GM23248 (cell line): ENCODE results near the gene CALY. TPM values are rescaled to one million over a fixed set of nuclear protein-coding genes. Genes with fewer than 3 reads are reported as not detected.

Experiments
- DNase-seq: peaks from one replicate; pipeline ENCODE4 v3.0.0-alpha.2; 2015
- H2AFZ ChIP-seq: fragments of 200-600 bp; sonication (generic); 2 replicates; pipeline ENCODE4 v1.6.1; 2016; ENCODE audit warnings: antibody characterized with exemption
- H3F3A ChIP-seq: fragments of 200-600 bp; sonication (generic); 2 replicates; pipeline ENCODE4 v1.6.1; 2016; ENCODE audit warnings: mild to moderate bottlenecking, antibody characterized with exemption, mixed run types; ENCODE audit not compliant: insufficient read depth
- H3K27ac ChIP-seq: fragments of 200-600 bp; sonication (generic); 2 replicates; pipeline ENCODE4 v1.5.1; 2016; ENCODE audit warnings: mild to moderate bottlenecking
- H3K27me3 ChIP-seq: fragments of 200-600 bp; sonication (generic); replicated peaks from 2 replicates; pipeline ENCODE4 v1.6.1; 2016; ENCODE audit warnings: mild to moderate bottlenecking; ENCODE audit not compliant: insufficient read depth
- H3K36me3 ChIP-seq: fragments of 200-600 bp; sonication (generic); 2 replicates; pipeline ENCODE4 v1.6.1; 2016; ENCODE audit warnings: low read depth, mild to moderate bottlenecking
- H3K4me1 ChIP-seq: fragments of 200-600 bp; sonication (generic); 2 replicates; pipeline ENCODE4 v1.6.1; 2016; ENCODE audit warnings: mild to moderate bottlenecking; ENCODE audit not compliant: insufficient read depth
- H3K4me2 ChIP-seq: fragments of 200-600 bp; sonication (generic); one replicate; pipeline ENCODE4 v1.6.1; 2016; ENCODE audit warnings: mild to moderate bottlenecking; ENCODE audit not compliant: unreplicated experiment
- H3K4me3 ChIP-seq: fragments of 200-600 bp; sonication (generic); 2 replicates; pipeline ENCODE4 v1.5.1; 2016; ENCODE audit warnings: mild to moderate bottlenecking
- H3K79me2 ChIP-seq: fragments of 200-600 bp; sonication (generic); 2 replicates; pipeline ENCODE4 v1.6.1; 2016; ENCODE audit warnings: mild to moderate bottlenecking; ENCODE audit not compliant: insufficient read depth
- H3K9ac ChIP-seq: fragments of 200-600 bp; sonication (generic); 2 replicates; pipeline ENCODE4 v1.6.1; 2016; ENCODE audit warnings: mild to moderate bottlenecking
- H3K9me2 ChIP-seq: fragments of 200-600 bp; sonication (generic); 2 replicates; pipeline ENCODE4 v1.6.1; 2016; ENCODE audit warnings: mixed run types, mild to moderate bottlenecking, moderate library complexity; ENCODE audit not compliant: insufficient read depth
- H3K9me3 ChIP-seq: fragments of 200-600 bp; sonication (generic); one replicate; pipeline ENCODE4 v1.6.1; 2017; ENCODE audit warnings: low read depth
- H4K20me1 ChIP-seq: fragments of 200-600 bp; sonication (generic); 2 replicates; pipeline ENCODE4 v1.6.0; 2016; ENCODE audit not compliant: insufficient read depth
- EZH2 ChIP-seq: fragments of 200-600 bp; sonication (generic); IDR thresholded peaks from 2 replicates; pipeline ENCODE4 v1.6.1; 2018; ENCODE audit warnings: antibody characterized with exemption, mild to moderate bottlenecking; ENCODE audit not compliant: insufficient read depth, poor library complexity, severe bottlenecking
- EZH2phosphoT487 ChIP-seq: fragments of 200-600 bp; sonication (generic); IDR thresholded peaks from 2 replicates; pipeline ENCODE4 v1.6.1; 2018; ENCODE audit warnings: antibody characterized with exemption, moderate library complexity, mild to moderate bottlenecking, low read depth; ENCODE audit not compliant: insufficient read depth
- WGBS, 2 experiments: methylation state at CpG; one replicate each; pipeline ENCODE4 v1.1.6; 2015 to 2017; ENCODE audit warnings: low lambda C conversion rate in 2 of 2, low coverage in 1 of 2; ENCODE audit errors: missing lambda C conversion rate in 2 of 2; 5-methylcytosine and 5-hydroxymethylcytosine counted together
- in situ Hi-C: fragments of 300-500 bp; cut with MboI; formaldehyde crosslinking; loops from 2 replicates; pipeline ENCODE4 v1.15.0; 2020
- polyA plus RNA-seq: library from polyadenylated mRNA; unstranded; fragments of >200 nt; fragmentation: Nextera tagmentation; extraction: Ambion mirVana; gene quantifications from 2 replicates; pipeline ENCODE4 v1.2.1, GENCODE V29; 2016
- total RNA-seq: library from RNA; depleted of rRNA; stranded (reverse); fragments of >200 nt; shearing (Covaris generic); gene quantifications from 2 replicates; pipeline ENCODE4 v1.2.3, GENCODE V29; 2014

Gene CALY
- total and polyA plus RNA-seq, 2 experiments from 2014 or later, result 0.86 TPM; not detected in 1

DNA sequence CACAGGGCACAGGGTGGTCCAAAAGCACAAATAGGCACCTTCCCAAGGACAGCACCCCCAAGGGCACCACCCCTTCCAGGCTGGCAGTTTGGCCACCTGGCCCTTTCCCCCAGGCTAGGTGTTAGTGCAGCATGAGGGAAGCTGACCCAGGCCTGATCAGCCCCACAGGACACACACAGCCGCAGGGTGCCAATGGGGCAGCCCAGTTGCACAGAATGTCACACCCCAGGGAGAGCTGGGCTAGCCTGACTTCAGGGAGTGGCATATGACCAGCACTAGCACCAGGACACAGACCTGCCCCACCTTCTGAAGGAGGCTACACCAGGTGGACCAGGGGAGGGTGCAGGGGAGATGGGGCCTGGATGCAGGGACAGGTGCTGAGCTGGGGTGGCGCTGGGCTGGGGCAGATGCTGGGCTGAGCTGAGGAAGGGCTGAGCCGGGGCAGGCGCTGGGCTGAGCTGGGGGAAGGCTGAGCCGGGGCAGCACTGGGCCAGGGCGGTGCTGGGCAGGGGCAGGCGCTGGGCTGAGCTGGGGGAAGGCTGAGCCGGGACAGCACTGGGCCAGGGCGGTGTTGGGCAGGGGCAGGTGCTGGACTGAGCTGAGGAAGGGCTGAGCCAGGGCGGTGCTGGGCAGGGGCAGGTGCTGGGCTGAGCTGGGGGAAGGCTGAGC is 56.2 kb downstream of the CALY start:
- H3K4me2 ChIP-seq, result no peak overlapping the region
- H3K79me2 ChIP-seq, result no peaks in the 10 kb centered on the region
- in situ Hi-C loops, result no loop called here
- no peak overlapping the region for H3K27ac ChIP-seq
- no peak overlapping the region for H3K4me3 ChIP-seq
- H3K36me3 ChIP-seq, result peaks cover 4% of the 10 kb centered on the region; the same call in 1 of the 2 replicates
- TF ChIP-seq EZH2 (no peak), EZH2phosphoT487 (no peak)
- H3K9me3 ChIP-seq, result no peaks in the 10 kb centered on the region
- WGBS, 2 experiments, result 92 to 93% methylated on average over 4 to 10 of the region's 10 CpGs
- no peaks in the 10 kb centered on the region for H3F3A ChIP-seq
- no peaks in the 10 kb centered on the region for H3K27me3 ChIP-seq
- H3K9ac ChIP-seq, result no peak overlapping the region
- no peaks in the 10 kb centered on the region for H4K20me1 ChIP-seq
- DNase-seq, result no peak
- no peak overlapping the region for H2AFZ ChIP-seq
- H3K4me1 ChIP-seq, result no peaks in the 10 kb centered on the region
- no peaks in the 10 kb centered on the region for H3K9me2 ChIP-seq

DNA sequence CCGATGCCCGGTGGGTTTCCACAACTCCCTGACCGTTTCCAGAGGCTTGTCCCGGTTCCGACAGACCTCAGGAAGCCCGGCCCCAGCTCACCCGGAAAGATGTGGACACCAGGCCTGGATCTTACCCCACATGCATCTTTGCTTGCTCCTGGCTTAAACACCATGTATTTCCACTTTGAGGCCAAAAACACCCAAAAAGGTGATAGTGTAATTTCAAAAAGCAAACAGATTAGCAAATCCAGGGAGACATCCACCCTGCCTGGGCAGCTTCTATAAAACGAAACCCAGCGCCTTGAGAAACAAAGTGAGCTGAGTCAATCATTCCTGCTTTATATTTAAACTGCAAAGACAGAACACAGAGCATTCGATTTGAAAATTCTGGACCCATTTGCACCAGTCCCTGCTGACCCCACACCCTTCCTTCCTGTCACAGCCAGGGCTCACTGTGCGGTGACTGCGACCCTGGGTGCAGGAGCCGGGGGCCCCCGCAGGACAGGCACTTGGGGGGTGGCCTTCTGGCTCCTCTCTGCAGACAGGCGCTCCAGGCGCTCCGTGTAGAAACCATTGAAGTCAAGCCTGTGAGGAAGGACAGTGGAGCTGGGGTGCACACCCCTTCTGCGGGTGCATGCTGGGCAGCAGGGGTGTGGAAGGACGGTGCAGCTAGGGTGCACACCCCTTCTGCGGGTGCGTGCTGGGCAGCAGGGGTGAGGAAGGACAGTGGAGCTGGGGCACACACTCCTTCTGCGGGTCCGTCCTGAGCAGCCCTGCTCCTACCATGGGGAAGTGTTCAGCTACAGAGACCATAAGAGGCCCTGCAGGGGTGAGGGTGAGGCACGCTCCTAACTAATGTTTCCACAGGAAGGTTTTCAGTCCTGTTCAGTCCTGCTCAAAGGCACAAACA is 57.1 kb downstream of the CALY start:
- no peak overlapping the region for H3K9ac ChIP-seq
- no peaks in the 10 kb centered on the region for H4K20me1 ChIP-seq
- no peaks in the 10 kb centered on the region for H3K9me3 ChIP-seq
- WGBS, 2 experiments, result 90 to 93% methylated on average over 21 to 24 of the region's 24 CpGs
- no peak overlapping the region for H3K4me2 ChIP-seq
- TF ChIP-seq EZH2, result no peak
- TF ChIP-seq EZH2phosphoT487, result no peak
- H3K27me3 ChIP-seq, result no peaks in the 10 kb centered on the region
- no peak overlapping the region for H3K27ac ChIP-seq
- H2AFZ ChIP-seq, result no peak overlapping the region
- no peaks in the 10 kb centered on the region for H3K4me1 ChIP-seq
- no peaks in the 10 kb centered on the region for H3K79me2 ChIP-seq
- in situ Hi-C loops, result no loop called here
- H3K4me3 ChIP-seq, result no peak overlapping the region
- peaks cover 4% of the 10 kb centered on the region; the same call in 1 of the 2 replicates for H3K36me3 ChIP-seq
- no peak for DNase-seq
- H3F3A ChIP-seq, result no peaks in the 10 kb centered on the region
- no peaks in the 10 kb centered on the region for H3K9me2 ChIP-seq

DNA sequence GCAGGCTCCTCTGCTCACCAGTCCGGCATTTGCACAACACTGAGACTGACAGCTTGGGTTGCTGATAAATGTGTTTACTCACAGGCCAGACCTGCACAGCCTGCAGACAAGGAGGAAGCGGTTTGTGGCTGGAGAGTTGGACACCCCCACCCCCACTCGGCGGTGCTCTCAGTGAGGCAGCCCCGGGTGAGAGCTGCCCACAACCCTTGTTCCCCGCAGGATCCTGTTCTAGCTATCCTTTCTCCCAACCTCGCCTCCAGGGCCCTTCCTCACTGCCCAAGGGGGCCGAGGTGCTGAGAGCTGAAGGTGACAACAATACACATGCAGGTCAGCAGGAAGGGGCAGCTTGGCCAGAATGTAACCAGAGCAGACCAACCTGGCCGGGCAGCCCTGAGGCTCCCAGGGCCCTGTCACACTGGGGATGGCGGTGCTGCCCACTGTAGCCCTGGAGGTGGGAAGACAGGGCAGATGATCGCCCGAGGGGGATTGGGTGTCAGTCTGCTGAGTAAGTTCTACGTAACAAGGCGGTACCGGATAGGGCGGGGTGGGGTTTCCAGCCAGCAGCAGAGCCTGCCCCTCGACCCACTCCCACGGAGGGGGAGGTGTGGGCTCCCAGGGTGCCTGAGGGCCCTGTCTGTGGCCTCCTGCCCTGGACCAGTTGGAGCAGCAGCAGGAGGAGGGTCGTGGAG is 58.0 kb downstream of the CALY start:
- Histone ChIP-seq H3K4me1 (no peaks in the 10 kb centered on the region), H3K79me2 (no peaks in the 10 kb centered on the region), H2AFZ (no peak overlapping the region), H3K9ac (no peak overlapping the region), H3K36me3 (peaks cover 4% of the 10 kb centered on the region; the same call in 1 of the 2 replicates), H3K9me2 (no peaks in the 10 kb centered on the region), H4K20me1 (no peaks in the 10 kb centered on the region), H3K4me3 (no peak overlapping the region), H3F3A (no peaks in the 10 kb centered on the region), H3K4me2 (no peak overlapping the region), H3K9me3 (no peaks in the 10 kb centered on the region), H3K27ac (no peak overlapping the region), H3K27me3 (no peaks in the 10 kb centered on the region)
- TF ChIP-seq EZH2, result no peak
- TF ChIP-seq EZH2phosphoT487, result no peak
- 67 to 77% methylated on average over 16 to 19 of the region's 19 CpGs for WGBS, 2 experiments
- DNase-seq, result no peak
- in situ Hi-C loops, result no loop called here

DNA sequence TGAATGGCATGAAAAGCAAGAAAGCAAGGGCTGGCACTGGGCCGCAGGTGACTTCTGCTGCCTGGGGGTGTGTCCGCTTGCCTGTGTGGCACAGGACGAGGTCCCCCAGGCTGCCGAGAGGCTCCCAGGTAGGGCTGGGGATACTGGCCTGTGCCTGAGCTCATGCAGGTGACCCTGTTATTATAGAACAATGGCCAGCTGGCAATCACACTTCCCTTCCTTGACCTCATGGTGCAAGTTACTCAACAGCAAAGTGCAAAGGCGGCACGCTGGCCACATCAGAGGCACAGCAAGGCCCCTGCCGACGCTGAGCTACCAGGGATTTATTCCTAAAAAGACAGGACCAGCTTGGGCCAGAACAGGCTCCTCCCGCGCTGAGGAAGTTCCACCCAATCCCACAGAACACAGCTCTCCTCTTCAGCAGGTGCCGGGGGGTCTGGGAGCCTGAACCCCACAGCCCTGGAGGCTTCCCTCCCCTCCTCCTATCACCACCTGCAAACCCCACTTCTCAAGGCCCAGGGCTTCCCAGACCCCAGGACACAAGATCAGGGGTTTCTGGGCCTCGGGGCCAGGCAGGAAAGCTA is 58.6 kb downstream of the CALY start:
- no peak overlapping the region for H3K4me2 ChIP-seq

More for the DNA sequence above, 58.6 kb downstream of the CALY start:
- no peak for TF ChIP-seq EZH2phosphoT487
- no peak for TF ChIP-seq EZH2
- Histone ChIP-seq H3K79me2 (no peaks in the 10 kb centered on the region), H3F3A (no peaks in the 10 kb centered on the region), H3K27me3 (no peaks in the 10 kb centered on the region), H3K9ac (no peak overlapping the region), H3K9me2 (no peaks in the 10 kb centered on the region), H4K20me1 (no peaks in the 10 kb centered on the region), H3K9me3 (no peaks in the 10 kb centered on the region), H2AFZ (no peak overlapping the region), H3K4me3 (no peak overlapping the region), H3K27ac (no peak overlapping the region), H3K36me3 (peaks cover 2% of the 10 kb centered on the region; the same call in 1 of the 2 replicates), H3K4me1 (no peaks in the 10 kb centered on the region)
- in situ Hi-C loops, result no loop called here
- no peak for DNase-seq
- WGBS, 2 experiments, result 77 to 78% methylated on average over 12 of the region's 12 CpGs
